ENCODE measurements around the gene PNPLA7.

DNA sequence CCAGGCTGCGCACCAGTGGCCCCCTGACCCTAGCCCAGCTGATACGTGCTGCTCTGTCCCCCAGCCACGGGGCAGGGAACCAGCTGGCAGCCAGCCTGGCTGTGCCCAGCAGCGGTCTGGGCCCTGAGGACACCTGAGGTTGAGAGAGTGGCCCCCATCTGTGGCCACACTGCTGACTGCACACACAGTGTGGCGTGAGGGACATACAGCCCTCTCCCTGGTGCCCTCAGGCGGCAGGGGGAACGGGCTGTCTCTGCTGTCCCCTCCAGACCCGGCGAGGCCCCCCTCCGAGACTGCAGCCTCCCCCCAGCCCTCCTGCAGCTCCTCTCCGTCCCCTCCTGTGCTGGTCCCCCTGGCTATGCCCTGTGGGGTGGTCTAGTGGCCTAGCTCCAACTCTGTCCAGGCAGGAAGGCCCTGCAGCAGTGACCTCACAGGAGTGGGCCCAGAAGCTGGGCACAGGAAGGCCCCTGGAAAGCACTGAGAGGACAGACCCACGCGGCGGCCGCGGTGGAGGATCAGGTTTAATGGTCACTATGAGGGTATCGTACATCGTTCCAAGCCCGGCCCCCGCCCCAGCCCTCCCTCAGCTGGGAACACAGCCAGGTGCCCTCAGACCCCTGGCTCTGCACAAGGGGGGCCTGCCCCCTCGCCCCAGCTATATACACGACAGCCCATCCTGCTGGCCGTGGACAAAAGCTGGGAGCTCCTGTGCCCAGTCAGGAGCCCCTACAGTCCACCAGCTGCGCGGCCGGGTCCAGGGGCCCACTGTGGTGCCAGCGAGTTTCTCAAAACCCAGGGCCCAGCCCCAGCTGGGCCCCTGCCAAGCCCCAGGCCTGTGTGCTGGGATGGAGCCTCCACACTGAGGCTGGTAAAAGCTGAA, 102.2 kb downstream of the PNPLA7 start:
- no peak for TF ChIP-seq CTCF (IDR thresholded peaks at IDR 0.05)
- no peak for TF ChIP-seq POLR2A (IDR thresholded peaks at IDR 0.05)
